ENCODE measurements around the gene DENND6B.
A peak's percentile ranks its signal among the peaks of the same experiment; 100 is the strongest.
"Not testable (repeated sequence)": the region's sequence is repeated elsewhere in the genome, so short reads cannot be mapped to it uniquely, and the experiment has no call there.

Gene DENND6B

GRCh38 chr22:50339945-50340879, 13.4 kb upstream of the DENND6B start:
- DNase-seq (ENCODE audit: low spot score) = peak; percentile 63

- no peak for DNase-seq (ENCODE audit: low spot score)
These were observed 12.1 kb upstream of the DENND6B start for GRCh38 chr22:50338860-50339462.

GRCh38 chr22:50338042-50338573, 11.3 kb upstream of the DENND6B start:
- DNase-seq (ENCODE audit: low spot score) = no peak

- DNase-seq (ENCODE audit: low spot score) = no peak
These were observed 10.6 kb upstream of the DENND6B start for GRCh38 chr22:50337262-50338041.

GRCh38 chr22:50334433-50334832, 7.6 kb upstream of the DENND6B start:
- DNase-seq (ENCODE audit: low spot score) = peak; percentile 84

- no peak for DNase-seq (ENCODE audit: low spot score)
These were observed 2.4 kb upstream of the DENND6B start for GRCh38 chr22:50329236-50329635.

GRCh38 chr22:50327711-50328019, 853 bp upstream of the DENND6B start:
- DNase-seq (ENCODE audit: low spot score) = no peak

GRCh38 chr22:50326225-50326955, 422 bp downstream of the DENND6B start:
- DNase-seq (ENCODE audit: low spot score) = no peak

- no peak for DNase-seq (ENCODE audit: low spot score)
These were observed 1.2 kb downstream of the DENND6B start for GRCh38 chr22:50325444-50326224.

- no peak for DNase-seq (ENCODE audit: low spot score)
These were observed 2.9 kb downstream of the DENND6B start for GRCh38 chr22:50323900-50324299.

- DNase-seq (ENCODE audit: low spot score) = not testable (repeated sequence)
These were observed 4.3 kb downstream of the DENND6B start for GRCh38 chr22:50322382-50323104.

- no peak for DNase-seq (ENCODE audit: low spot score)
These were observed 6.0 kb downstream of the DENND6B start for GRCh38 chr22:50320671-50321325.

GRCh38 chr22:50320116-50320515, 6.7 kb downstream of the DENND6B start:
- DNase-seq (ENCODE audit: low spot score) = no peak

GRCh38 chr22:50319503-50319951, 7.3 kb downstream of the DENND6B start:
- no peak for DNase-seq (ENCODE audit: low spot score)

- DNase-seq (ENCODE audit: low spot score) = peak; percentile 91
These were observed 8.0 kb downstream of the DENND6B start for GRCh38 chr22:50318698-50319411.

GRCh38 chr22:50318356-50318697, 8.5 kb downstream of the DENND6B start:
- peak; percentile 62 for DNase-seq (ENCODE audit: low spot score)

- no peak for DNase-seq (ENCODE audit: low spot score)
These were observed 9.1 kb downstream of the DENND6B start for GRCh38 chr22:50317674-50318073.

GRCh38 chr22:50317178-50317577, 9.6 kb downstream of the DENND6B start:
- no peak for DNase-seq (ENCODE audit: low spot score)

Data from NAMALWA (cell line).